GM12873 (cell line): ENCODE measurements around the gene DCAF4.

ENCODE experiments used
- TF ChIP-seq, protein P1 (sequence below): IDR thresholded peaks from 2 replicates; pipeline ENCODE4 v1.5.1; 2012; ENCODE audit warnings: low read depth, mild to moderate bottlenecking, moderate library complexity, low read length, control low read depth; ENCODE audit not compliant: insufficient read depth; ENCODE audit errors: missing control alignments

The DCAF4 gene

DNA sequence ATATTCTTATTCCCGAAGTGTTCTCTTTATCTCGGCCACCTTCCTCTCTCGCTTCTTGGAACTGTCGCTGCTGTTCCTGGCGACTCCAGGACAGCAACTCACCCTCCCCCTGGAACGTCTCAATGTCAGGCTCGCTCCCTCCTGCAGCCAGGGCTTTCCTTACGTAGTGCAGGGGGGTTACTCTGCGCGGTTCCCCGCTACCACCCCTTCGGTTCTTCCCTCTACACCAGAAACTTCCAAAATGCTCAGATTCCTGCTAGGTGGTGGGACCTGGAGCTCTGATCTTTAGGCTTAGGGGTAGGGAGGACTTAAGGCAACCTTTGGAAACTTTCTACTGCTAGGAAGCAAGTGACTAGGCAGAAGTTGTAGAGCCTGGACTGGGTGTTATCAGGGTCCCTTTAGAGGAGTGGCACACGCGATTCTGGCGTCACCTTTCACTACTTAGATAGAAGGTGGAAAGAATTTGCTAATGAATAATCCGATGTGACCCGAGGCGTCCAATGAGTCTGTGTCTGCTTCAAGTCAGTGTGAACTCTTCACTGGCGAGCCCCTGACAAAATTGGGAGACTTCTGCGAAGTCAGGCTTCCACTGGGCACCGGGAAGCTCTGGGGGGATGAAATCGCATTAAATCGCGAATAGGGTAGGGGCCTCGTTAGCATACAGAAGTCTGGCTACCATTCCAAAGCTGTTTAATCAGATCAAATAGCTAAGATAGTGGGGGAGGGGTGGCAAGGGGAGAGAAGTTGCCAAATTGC lies 31.5 kb upstream of the DCAF4 start:
- TF ChIP-seq, protein P1, sequence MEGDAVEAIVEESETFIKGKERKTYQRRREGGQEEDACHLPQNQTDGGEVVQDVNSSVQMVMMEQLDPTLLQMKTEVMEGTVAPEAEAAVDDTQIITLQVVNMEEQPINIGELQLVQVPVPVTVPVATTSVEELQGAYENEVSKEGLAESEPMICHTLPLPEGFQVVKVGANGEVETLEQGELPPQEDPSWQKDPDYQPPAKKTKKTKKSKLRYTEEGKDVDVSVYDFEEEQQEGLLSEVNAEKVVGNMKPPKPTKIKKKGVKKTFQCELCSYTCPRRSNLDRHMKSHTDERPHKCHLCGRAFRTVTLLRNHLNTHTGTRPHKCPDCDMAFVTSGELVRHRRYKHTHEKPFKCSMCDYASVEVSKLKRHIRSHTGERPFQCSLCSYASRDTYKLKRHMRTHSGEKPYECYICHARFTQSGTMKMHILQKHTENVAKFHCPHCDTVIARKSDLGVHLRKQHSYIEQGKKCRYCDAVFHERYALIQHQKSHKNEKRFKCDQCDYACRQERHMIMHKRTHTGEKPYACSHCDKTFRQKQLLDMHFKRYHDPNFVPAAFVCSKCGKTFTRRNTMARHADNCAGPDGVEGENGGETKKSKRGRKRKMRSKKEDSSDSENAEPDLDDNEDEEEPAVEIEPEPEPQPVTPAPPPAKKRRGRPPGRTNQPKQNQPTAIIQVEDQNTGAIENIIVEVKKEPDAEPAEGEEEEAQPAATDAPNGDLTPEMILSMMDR: peak; percentile 1

DNA sequence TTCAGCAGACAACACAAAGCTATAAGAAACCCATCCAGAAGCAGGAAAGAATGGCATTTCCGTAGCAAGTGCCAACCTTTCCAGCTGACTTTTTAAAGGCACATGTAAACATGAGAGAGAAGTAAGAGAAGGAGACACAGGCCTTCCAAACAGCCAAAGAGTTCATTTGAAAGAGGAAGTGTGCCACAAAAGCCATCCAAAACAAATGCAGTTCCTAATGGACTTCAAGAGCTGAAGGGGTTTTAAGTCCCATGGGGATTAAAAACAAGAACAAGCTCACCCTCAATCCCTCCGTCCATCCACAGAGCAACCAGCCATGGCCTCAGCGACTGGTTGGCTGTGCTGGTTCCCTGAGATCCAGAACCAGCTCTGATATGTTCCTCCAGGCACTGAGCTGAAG lies 27.8 kb upstream of the DCAF4 start:
- TF ChIP-seq, protein P1: no peak

DNA sequence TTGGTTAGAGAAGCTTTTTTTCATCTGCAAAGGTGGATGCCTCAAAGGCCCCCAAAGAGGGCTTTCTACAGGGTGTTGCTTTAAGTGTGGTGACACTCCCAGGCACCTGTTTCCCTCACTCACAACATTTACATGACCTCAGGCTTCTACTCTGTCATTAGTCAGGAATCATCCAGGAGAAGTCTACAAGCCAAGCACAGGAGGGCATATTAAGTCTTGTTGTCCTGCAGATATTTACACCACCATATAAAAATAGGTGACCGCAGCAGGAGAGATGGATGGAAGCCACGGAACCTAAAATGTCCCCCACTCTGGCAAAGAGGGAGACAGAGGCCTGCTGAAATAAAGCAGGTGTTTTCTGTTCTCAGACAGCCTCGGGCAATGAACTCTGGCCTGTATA lies 24.9 kb upstream of the DCAF4 start:
- TF ChIP-seq, protein P1: no peak

DNA sequence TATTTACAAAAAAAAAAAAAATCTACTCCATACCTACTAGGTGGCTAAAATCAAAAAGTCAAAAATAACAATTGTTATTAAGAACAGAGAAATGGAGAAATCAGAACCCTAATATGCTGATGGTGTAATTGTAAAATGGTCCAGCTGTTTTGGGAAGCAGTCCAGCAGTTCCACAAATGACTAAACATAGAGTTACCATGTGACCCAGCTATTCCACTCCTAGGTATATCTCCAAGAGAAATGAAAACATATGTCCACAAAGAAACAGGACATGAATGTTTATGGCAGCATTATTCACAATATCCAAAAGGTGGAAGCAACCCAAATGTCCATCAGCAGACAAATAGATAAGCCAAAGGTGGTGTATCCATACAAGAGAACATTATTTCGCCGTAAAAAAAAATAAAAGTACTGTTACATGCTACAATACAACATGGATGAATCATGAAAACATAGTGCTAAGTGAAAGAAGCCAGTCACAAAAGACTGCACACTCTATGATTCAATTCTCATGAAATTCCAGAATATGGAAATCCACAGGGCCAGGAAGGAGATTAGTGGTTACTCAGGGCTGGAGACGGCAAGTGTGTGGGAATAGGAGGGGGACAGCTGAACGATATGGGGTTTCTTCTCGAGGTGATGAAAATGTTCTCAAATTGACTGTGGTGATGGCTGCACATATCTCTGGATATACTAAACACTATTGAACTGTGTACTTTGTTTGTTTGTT lies 23.3 kb upstream of the DCAF4 start:
- TF ChIP-seq, protein P1: no peak

DNA sequence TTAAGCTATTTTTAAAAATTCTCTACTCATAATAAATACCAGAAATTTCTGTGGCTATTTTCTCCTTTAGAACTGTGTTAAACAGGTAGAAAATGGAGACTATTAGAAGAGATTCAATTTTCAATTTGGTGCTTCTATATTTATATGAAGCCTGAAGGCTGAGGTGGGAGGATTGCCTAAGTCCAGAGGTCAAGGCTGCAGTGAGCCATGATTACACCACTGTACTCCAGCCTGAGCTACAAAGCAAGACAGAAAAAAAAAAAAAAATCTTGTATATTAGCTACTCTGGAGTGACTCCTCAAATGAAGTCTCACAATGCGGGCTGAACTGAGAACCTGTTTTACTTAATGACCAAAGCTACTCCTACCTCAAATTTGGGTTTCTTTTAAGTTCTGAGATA lies 22.5 kb upstream of the DCAF4 start:
- TF ChIP-seq, protein P1: no peak

DNA sequence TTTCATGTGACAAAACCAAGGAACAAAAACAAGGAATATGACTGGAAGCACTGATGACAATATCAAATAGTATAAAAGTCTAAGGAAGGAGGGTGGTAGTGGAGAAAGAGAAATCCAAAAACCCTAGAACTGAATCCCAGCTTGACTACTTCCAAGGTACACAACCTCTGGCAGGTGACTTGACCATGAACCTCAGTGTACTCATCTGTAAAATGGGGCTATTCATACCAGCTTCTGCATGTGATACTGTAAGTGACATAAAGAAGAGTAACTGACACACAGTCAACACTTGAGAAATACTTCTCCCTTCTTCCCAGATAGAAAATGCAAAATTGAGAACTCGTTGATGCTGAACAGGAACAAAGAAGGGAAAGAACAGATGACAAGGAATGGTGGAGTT lies 22.0 kb upstream of the DCAF4 start:
- TF ChIP-seq, protein P1: no peak

DNA sequence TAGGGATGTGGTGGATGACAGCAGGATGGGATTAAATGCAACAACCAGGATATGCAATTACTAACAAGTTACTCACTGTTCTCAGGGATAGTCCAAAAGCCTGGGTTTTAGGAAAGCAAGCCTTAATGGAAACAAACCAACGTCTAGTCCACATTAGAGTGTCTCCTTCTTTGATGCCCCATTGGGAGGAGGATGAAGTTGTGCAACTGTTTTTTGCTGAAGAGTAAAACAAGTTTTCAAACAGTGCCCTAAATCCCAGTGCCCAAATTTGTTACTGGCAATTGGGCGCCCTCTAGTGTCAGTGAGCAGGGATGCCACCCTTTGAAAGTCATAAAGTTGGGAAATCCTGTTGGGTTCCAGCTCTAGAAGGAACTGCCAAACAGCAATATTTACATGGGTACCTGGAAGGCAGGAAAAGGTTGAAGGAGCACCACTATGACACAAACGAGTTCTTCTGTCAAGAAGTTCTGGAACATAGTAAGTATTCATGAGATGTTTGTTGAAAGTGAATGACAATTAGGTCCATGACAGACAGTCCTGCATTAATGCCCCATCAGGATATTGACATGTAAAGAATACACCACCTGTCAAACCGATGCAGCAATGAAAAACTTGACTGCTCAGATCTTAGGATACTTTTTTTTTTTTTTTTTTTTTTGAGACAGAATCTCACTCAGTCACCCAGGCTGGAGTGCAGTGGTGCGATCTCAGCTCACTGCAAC lies 21.3 kb upstream of the DCAF4 start:
- TF ChIP-seq, protein P1: peak; percentile 88
